Activated T-helper 1 cell treated with anti-CD3 and anti-CD28 coated beads, Interleukin-12 subunit alpha, Interleukin-12 subunit beta, Interleukin-2, Interleukin-4 antibody, amounts not matched to agents 30 ng/mL and 10 ng/mL and 1 ng/mL, durations not matched to agents 14 hours and 24 hours and 36 hours (primary cell): Measurements from ENCODE around the gene COMMD1. TPM values are rescaled to one million over a fixed set of nuclear protein-coding genes. Genes with fewer than 3 reads are reported as not detected.

Experiments used
- DNase-seq: peaks from one replicate; pipeline ENCODE4 v3.0.0; 2021; ENCODE audit warnings: low spot score
- H3K27ac Mint-ChIP-seq: one replicate; pipeline ENCODE4 v1.8.0; 2021; ENCODE audit warnings: mild to moderate bottlenecking, mixed read lengths
- H3K27me3 Mint-ChIP-seq: one replicate; pipeline ENCODE4 v1.8.0; 2022; ENCODE audit warnings: mild to moderate bottlenecking, moderate library complexity, mixed read lengths; ENCODE audit not compliant: insufficient read depth
- H3K36me3 Mint-ChIP-seq: one replicate; pipeline ENCODE4 v1.8.0; 2021; ENCODE audit warnings: low read depth, mixed read lengths
- H3K4me1 Mint-ChIP-seq: one replicate; pipeline ENCODE4 v1.8.0; 2021; ENCODE audit warnings: low read depth, mixed read lengths
- H3K4me3 Mint-ChIP-seq: one replicate; pipeline ENCODE4 v1.8.0; 2021; ENCODE audit warnings: mild to moderate bottlenecking, moderate library complexity, mixed read lengths
- H3K9me3 Mint-ChIP-seq: one replicate; pipeline ENCODE4 v1.8.0; 2021; ENCODE audit warnings: mixed read lengths
- intact Hi-C: fragments of 100-400 bp; cut with micrococcal nuclease; formaldehyde crosslinking; loops from one replicate; pipeline ENCODE4 v1.15.1; 2024
- total RNA-seq: library from RNA; stranded (reverse); gene quantifications from 2 replicates; pipeline ENCODE4 v1.2.3, GENCODE V29; 2022

The COMMD1 gene
- total RNA-seq, 1 donor from 2014 or later, result 25.4 TPM

DNA sequence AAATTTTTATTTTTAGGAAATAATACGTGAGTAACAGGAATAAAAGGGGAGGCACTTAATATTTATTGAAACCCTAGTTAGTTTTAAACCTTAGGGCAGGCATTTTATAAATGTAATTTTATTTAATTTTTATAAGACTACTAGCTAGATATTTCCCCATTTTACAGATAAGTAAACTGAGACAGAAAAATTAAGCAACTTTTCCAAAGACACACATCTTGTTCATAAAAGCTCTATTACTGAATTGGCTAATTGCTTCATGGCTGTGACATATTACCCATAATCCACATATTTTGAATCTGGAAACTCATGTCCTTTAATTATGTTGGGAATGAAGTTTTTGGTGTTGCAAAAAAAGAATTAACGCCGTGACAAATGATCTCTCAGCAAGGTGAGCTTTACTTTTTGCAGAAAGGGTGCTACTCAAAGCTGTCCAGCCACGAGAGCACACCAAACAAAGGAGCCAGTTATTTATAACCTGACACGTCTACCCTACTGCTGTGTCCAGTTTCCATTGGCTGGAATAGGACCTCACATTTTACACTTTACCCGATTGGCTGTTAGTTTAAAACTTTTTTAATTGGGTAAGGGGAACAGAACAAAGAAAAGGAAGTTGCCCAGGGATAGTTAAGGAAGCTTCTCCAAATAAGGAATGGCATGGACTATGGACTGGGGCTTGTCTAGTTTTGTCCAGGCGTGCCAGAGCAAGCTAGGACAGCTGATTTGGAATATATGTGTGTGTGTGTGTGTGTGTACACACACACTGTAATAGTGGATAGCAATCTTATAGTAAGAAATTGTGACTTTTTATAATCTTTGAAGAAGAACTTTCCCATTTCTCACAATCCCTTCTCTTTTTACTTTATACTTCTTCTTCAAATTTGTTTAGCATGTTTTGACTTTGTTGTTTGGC is 54.2 kb downstream of the COMMD1 start:
- intact Hi-C loops, result no loop called here
- Mint-ChIP-seq H3K27ac (no peak overlapping the region), H3K4me3 (no peak overlapping the region), H3K4me1 (peaks cover 6% of the 10 kb centered on the region), H3K27me3 (no peaks in the 10 kb centered on the region), H3K9me3 (no peaks in the 10 kb centered on the region), H3K36me3 (no peaks in the 10 kb centered on the region)
- DNase-seq, result no peak

- intact Hi-C loops, result no loop called here
- Mint-ChIP-seq H3K4me3 (no peak overlapping the region), H3K36me3 (no peaks in the 10 kb centered on the region), H3K27ac (no peak overlapping the region), H3K9me3 (no peaks in the 10 kb centered on the region), H3K27me3 (no peaks in the 10 kb centered on the region), H3K4me1 (peaks cover 6% of the 10 kb centered on the region)
- DNase-seq, result no peak
Observed at GRCh38 chr2:61961231-61961901, 55.9 kb downstream of the COMMD1 start.

GRCh38 chr2:61962095-61962984 is 56.9 kb downstream of the COMMD1 start:
- no peaks in the 10 kb centered on the region for H3K9me3 Mint-ChIP-seq
- no peaks in the 10 kb centered on the region for H3K36me3 Mint-ChIP-seq
- no peak for DNase-seq
- H3K27ac Mint-ChIP-seq, result no peak overlapping the region
- no peaks in the 10 kb centered on the region for H3K27me3 Mint-ChIP-seq
- H3K4me3 Mint-ChIP-seq, result no peak overlapping the region
- intact Hi-C loops, result no loop called here
- H3K4me1 Mint-ChIP-seq, result peaks cover 6% of the 10 kb centered on the region

DNA sequence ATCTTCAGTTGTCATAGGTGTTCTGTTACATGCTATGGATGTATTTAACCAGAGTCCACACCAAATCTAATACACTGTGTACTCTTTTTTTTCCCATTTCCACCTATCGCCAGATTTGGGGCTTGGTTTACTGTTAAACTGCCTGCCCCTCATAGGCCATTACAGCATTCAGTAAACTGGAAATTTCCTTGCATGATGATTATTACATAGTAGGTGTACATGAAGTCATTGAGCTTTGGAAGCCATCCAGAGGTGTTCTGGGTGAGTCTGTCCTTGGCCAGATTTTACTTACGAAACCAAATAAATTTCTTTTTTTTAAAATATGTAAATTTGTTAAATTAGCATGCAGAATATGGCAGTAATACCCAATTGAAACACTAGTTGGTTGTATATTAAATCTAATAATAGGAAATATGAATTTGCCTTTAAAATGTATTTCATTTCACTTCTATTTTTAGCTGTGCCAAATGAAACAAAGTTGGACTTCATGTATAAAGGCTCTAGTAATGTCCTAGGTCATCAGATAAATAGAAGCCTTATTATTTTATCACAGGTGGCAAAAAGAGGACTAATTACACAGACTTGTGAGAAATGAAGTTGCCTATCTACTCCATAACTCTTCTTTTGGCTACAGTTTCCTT is 60.7 kb downstream of the COMMD1 start:
- intact Hi-C loops, result no loop called here
- Mint-ChIP-seq H3K27ac (no peak overlapping the region), H3K27me3 (no peaks in the 10 kb centered on the region), H3K9me3 (no peaks in the 10 kb centered on the region), H3K36me3 (no peaks in the 10 kb centered on the region), H3K4me3 (no peak overlapping the region), H3K4me1 (no peaks in the 10 kb centered on the region)
- no peak for DNase-seq

GRCh38 chr2:61967262-61967661 is 61.8 kb downstream of the COMMD1 start:
- Mint-ChIP-seq H3K36me3 (no peaks in the 10 kb centered on the region), H3K27me3 (no peaks in the 10 kb centered on the region), H3K9me3 (no peaks in the 10 kb centered on the region), H3K27ac (no peak overlapping the region), H3K4me1 (no peaks in the 10 kb centered on the region), H3K4me3 (no peak overlapping the region)
- intact Hi-C loops, result no loop called here
- no peak for DNase-seq

- H3K27ac Mint-ChIP-seq, result no peak overlapping the region
- no peaks in the 10 kb centered on the region for H3K36me3 Mint-ChIP-seq
- H3K4me1 Mint-ChIP-seq, result no peaks in the 10 kb centered on the region
- H3K4me3 Mint-ChIP-seq, result no peak overlapping the region
- no peaks in the 10 kb centered on the region for H3K27me3 Mint-ChIP-seq
- intact Hi-C loops, result no loop called here
- no peak for DNase-seq
- no peaks in the 10 kb centered on the region for H3K9me3 Mint-ChIP-seq
Observed at GRCh38 chr2:61969376-61969775, 63.9 kb downstream of the COMMD1 start.

DNA sequence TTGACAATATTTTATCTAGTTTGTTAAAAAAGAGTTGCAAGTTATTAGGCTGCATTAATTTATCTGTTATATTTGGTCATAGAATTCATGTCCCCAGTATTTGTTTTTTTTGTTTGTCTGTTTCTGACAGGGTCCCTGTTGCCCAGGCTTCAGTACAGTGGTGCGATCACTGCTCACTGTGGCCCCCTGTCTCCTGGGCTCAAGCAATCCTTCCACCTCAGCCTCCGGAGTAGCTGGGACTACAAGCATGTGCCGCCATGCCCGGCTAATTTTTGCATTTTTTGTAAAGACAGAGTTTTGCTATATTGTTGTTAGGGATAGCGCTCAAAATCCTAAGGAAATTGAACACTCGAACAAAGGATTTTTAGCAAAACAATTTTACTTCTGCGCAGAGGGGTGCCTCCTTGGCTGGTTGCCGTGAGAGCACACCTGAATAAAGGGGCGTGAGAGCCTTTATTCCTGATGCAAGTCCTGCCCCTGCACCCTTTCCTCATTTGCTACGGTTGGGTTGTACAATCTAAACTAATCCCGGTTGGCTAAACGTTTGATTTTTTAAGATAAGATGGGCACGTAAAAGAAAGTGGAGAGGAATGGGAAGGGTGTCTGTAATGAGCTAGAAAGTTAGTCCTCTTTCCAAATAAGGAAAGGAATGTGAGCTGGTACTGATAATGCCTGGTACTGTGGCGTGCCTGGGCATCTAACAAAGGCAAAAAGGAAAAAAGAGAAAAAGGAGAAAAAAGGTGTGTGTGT is 65.5 kb downstream of the COMMD1 start:
- Mint-ChIP-seq H3K4me1 (no peaks in the 10 kb centered on the region), H3K27me3 (no peaks in the 10 kb centered on the region), H3K4me3 (no peak overlapping the region), H3K27ac (no peak overlapping the region), H3K9me3 (no peaks in the 10 kb centered on the region), H3K36me3 (no peaks in the 10 kb centered on the region)
- intact Hi-C loops, result no loop called here
- DNase-seq, result no peak

DNA sequence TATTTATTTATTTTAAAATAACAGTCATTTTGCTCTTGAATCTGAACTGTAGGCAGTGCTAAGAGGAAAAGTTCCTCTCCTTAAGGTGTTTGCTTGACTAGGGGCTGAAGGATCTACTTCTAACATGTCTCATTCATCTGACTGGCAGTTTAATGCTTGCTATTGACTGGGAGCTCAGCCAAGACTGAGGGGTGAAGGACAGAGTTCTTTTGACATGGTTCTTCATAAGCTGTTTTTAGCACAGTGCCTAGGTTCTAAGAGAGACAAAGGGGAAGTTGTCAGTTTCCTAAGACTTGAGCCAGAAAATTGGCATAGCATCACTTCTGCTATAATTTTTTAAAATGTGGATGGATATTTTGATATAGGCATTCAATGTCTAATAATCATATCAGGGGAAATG is 73.0 kb downstream of the COMMD1 start:
- Mint-ChIP-seq H3K9me3 (peaks cover 24% of the 10 kb centered on the region), H3K27ac (no peak overlapping the region), H3K4me3 (no peak overlapping the region), H3K36me3 (peaks cover 4% of the 10 kb centered on the region), H3K4me1 (no peaks in the 10 kb centered on the region), H3K27me3 (no peaks in the 10 kb centered on the region)
- no peak for DNase-seq
- intact Hi-C loops, result no loop called here

DNA sequence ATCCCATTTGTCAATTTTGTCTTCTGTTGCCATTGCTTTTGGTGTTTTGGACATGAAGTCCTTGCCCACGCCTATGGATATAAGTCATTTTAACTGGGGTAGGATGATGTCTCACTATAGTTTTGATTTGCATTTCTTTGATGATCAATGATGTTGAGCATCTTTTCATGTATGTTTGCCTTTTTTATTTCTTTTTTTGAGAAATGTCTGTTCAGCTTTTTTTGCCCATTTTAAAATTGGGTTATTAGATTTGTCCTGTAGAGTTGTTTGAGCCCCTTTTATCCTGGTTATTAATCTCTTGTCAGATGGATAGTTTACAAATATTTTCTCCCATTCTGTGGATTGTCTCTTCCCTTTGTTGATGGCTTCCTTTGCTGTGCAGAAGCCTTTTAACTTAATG is 75.3 kb downstream of the COMMD1 start:
- no peak overlapping the region for H3K4me3 Mint-ChIP-seq
- H3K4me1 Mint-ChIP-seq, result no peaks in the 10 kb centered on the region
- H3K36me3 Mint-ChIP-seq, result peaks cover 4% of the 10 kb centered on the region

GRCh38 chr2:61984682-61985081 is 79.2 kb downstream of the COMMD1 start:
- Mint-ChIP-seq H3K4me3 (no peak overlapping the region), H3K36me3 (peaks cover 4% of the 10 kb centered on the region), H3K4me1 (no peaks in the 10 kb centered on the region), H3K27me3 (no peaks in the 10 kb centered on the region), H3K27ac (no peak overlapping the region), H3K9me3 (peaks cover 28% of the 10 kb centered on the region)
- intact Hi-C loops, result no loop called here
- DNase-seq, result no peak

More for the DNA sequence above, 75.3 kb downstream of the COMMD1 start:
- DNase-seq, result no peak
- Mint-ChIP-seq H3K9me3 (peaks cover 28% of the 10 kb centered on the region), H3K27ac (no peak overlapping the region), H3K27me3 (no peaks in the 10 kb centered on the region)
- intact Hi-C loops, result no loop called here

DNA sequence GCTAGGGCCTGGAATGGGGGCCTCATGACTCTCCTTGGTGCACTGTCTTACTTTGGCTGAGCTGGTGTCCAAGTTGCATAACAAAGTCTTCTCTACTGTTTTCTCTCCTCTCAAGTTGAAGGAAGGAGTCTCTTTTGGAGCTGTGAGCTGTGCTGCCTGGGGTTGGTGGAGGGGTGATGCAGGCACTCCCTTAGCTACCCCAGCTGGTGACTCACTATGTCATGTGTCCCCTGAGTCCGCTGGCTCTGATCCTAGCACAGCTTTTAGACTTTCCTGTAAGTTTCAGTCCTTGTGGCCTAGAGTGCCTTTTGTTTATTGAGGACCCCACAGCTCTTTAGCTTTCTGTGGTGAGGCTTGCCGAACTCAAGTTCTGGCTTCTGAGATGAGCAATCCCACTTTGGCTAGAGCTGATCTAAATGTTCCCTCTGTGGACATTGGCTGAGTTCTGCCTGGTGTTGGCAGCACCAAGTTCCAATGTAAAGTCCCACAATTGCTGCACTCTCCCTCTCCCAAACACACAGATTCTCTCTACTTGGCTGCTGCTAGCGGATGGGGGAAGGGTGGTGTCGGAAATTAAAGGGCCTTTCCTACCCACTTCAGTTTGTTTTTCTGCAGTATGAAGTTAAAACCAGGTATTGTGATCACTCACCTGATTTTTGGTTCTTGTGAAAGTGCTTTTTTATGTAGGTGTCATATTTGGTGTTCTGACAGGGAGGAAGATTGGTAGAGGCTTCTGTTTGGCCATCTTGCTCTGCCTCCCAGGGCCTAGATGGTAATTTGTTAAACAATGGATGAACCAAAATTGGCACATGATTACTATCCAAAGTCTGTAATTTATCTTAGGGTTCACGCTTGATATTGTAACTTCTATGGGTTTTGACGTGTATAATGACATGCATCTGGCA is 83.2 kb downstream of the COMMD1 start:
- no peaks in the 10 kb centered on the region for H3K4me1 Mint-ChIP-seq
- intact Hi-C loops, result no loop called here
- no peak overlapping the region for H3K27ac Mint-ChIP-seq
- no peak overlapping the region for H3K4me3 Mint-ChIP-seq
- no peak for DNase-seq
- H3K36me3 Mint-ChIP-seq, result no peaks in the 10 kb centered on the region
- no peaks in the 10 kb centered on the region for H3K27me3 Mint-ChIP-seq
- peaks cover 2% of the 10 kb centered on the region for H3K9me3 Mint-ChIP-seq
